CD4-positive, alpha-beta T cell treated with Interferon alpha-2 for 1 hour (primary cell): Measurements from ENCODE around the gene ZNF25.
"Not testable (repeated sequence)": the region's sequence is repeated elsewhere in the genome, so short reads cannot be mapped to it uniquely, and the experiment has no call there.

Experiments
- DNase-seq, 2 donors: peaks; one replicate each; pipeline ENCODE4 v3.0.0-alpha.2; 2020 to 2022

The ZNF25 gene

GRCh38 chr10:37937864-37938263 lies 38.6 kb downstream of the ZNF25 start:
- no peak for DNase-seq

GRCh38 chr10:37934791-37935190 lies 41.7 kb downstream of the ZNF25 start:
- DNase-seq: no peak

- no peak for DNase-seq
Observed at GRCh38 chr10:37930423-37930822, 46.0 kb downstream of the ZNF25 start.

- not testable (repeated sequence) for DNase-seq
Observed at GRCh38 chr10:37908165-37908564, 68.3 kb downstream of the ZNF25 start.

- DNase-seq: no peak
Observed at GRCh38 chr10:37906382-37906781, 70.1 kb downstream of the ZNF25 start.
